Lung (tissue), 12 donors: ENCODE results near the gene JPH2. TPM values are rescaled to one million over a fixed set of nuclear protein-coding genes. Genes with fewer than 3 reads are reported as not detected.

Source experiments
- ATAC-seq: fragments of 200-7000 bp; cut with Tn5 transposase; one replicate; pipeline ENCODE4 v1.9.1; 2020; ENCODE audit warnings: moderate number of reproducible peaks; ENCODE audit not compliant: insufficient read depth, low FRiP score
- DNase-seq, 3 donors: peaks; one replicate each; pipeline ENCODE4 v3.0.0-alpha.2; 2013 to 2017
- H3K27ac ChIP-seq, 2 donors: one replicate each; pipeline ENCODE4 v1.5.1; 2013; ENCODE audit warnings: mild to moderate bottlenecking in 2 of 2, moderate library complexity in 2 of 2, control low read depth in 1 of 2, inconsistent platforms in 1 of 2, low read depth in 1 of 2, low read length in 1 of 2
- H3K27me3 ChIP-seq, 3 donors: one replicate each; pipeline ENCODE4 v1.5.1; 2013; ENCODE audit warnings: low read length in 2 of 3; ENCODE audit not compliant: control insufficient read depth in 3 of 3, insufficient read depth in 3 of 3
- H3K36me3 ChIP-seq, 4 donors: one replicate each; pipeline ENCODE4 v1.5.1; 2013; ENCODE audit warnings: low read length in 4 of 4, mild to moderate bottlenecking in 1 of 4, moderate library complexity in 1 of 4; ENCODE audit not compliant: control insufficient read depth in 4 of 4, insufficient read depth in 4 of 4
- H3K4me1 ChIP-seq, 5 donors: one replicate each; pipeline ENCODE4 v1.5.1; 2013; ENCODE audit warnings: low read length in 5 of 5, mild to moderate bottlenecking in 2 of 5, moderate library complexity in 1 of 5; ENCODE audit not compliant: control insufficient read depth in 5 of 5, insufficient read depth in 5 of 5
- H3K4me3 ChIP-seq: one replicate; pipeline ENCODE4 v1.5.1; 2013; ENCODE audit warnings: mild to moderate bottlenecking, control low read depth, moderate library complexity
- H3K9ac ChIP-seq, 2 donors: one replicate each; pipeline ENCODE4 v1.5.1; 2013; ENCODE audit warnings: low read length in 2 of 2, control low read depth in 1 of 2; ENCODE audit not compliant: insufficient read depth in 1 of 2
- H3K9me3 ChIP-seq, 4 donors: one replicate each; pipeline ENCODE4 v1.5.1; 2013; ENCODE audit warnings: low read length in 3 of 4, mild to moderate bottlenecking in 1 of 4, moderate library complexity in 1 of 4; ENCODE audit not compliant: control insufficient read depth in 4 of 4, insufficient read depth in 3 of 4
- WGBS, 2 donors: extraction: QIAGEN DNeasy Blood & Tissue Kit; methylation state at CpG; one replicate each; pipeline ENCODE4 v1.1.7; 2013; 5-methylcytosine and 5-hydroxymethylcytosine counted together
- polyA plus RNA-seq, 2 donors: library from polyadenylated mRNA; stranded (reverse); fragments of 200-250 nt; gene quantifications; one replicate each; pipeline ENCODE4 v1.2.1, GENCODE V29; 2013
- total RNA-seq, 2 donors: library from RNA; depleted of rRNA in 1 of 2; stranded (reverse); fragments of >200 nt in 1 of 2; gene quantifications; one replicate each; pipeline ENCODE4 v1.2.1, GENCODE V29; 2014 to 2021
- TF ChIP-seq, protein P1 (sequence below): IDR thresholded peaks from 2 replicates; pipeline ENCODE4 v1.5.1; 2012; ENCODE audit warnings: mild to moderate bottlenecking; ENCODE audit errors: control extremely low read depth, extremely low read depth
- donor health status: control.
- donor health status: control.
- donor health status: Bipolar disorder and iron deficiency.
- donor health status: healthy.
- donor health status: DM: yes; HTN: yes; CAD: no.

The JPH2 gene
- total and polyA plus RNA-seq, 4 donors: 2.5 to 9.2 (median 2.7) TPM

DNA sequence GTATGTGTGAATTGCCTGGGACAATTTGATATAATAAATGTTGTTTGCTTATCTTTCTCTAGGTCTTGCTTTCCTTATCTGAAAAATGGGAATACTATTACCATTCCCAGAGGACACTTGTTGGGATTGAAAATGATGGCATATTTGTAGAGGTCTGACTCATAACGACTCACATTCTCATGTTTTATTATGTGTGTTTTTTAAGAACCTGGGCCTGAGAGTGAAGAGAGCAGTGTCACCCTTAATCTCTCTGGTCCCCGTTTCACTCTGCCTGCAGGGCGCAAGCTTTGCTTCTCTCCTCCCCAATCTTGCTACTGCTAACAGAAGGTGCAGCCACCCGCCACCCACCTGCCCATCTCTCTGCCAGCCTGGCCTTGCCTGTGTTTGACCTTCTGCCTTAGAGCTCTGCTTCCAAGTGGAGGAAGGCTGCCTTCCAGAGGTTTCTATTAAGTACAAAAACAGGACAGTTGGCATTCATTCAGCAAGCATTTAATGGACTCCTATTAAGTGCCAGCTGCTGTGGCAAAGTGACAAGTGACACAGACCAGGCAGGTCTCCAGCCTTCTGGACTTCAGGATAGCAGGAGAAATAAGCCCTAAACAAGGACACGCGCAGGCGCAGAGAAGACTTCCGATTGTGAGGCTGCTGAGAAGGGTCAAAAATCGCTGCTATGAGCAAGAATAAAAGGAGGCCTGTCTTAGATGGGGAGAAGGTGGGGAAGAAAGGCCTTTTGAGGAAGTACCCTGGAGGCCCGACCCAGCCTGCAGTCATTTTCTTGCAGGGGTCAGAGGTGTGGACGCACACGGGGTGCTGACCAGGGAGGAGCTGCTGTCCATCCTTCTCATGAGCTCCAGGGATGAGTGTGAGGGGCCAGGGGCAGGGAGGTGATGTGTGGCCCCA, 112.5 kb downstream of the JPH2 start:
- Histone ChIP-seq H3K4me3 (no peak overlapping the region), H3K27me3 (no peaks in the 10 kb centered on the region), H3K4me1 (no peaks in the 10 kb centered on the region), H3K36me3 (no peaks in the 10 kb centered on the region), H3K9ac (no peak overlapping the region), H3K9me3 (peaks cover 0 to 3% (median 0%) of the 10 kb centered on the region in 4 donors), H3K27ac (peak overlapping the region in 1 of 2 donors; percentile 45)
- no peak for ATAC-seq
- WGBS, 2 donors: 73 to 80% methylated on average over 12 of the region's 12 CpGs
- TF ChIP-seq, protein P1, sequence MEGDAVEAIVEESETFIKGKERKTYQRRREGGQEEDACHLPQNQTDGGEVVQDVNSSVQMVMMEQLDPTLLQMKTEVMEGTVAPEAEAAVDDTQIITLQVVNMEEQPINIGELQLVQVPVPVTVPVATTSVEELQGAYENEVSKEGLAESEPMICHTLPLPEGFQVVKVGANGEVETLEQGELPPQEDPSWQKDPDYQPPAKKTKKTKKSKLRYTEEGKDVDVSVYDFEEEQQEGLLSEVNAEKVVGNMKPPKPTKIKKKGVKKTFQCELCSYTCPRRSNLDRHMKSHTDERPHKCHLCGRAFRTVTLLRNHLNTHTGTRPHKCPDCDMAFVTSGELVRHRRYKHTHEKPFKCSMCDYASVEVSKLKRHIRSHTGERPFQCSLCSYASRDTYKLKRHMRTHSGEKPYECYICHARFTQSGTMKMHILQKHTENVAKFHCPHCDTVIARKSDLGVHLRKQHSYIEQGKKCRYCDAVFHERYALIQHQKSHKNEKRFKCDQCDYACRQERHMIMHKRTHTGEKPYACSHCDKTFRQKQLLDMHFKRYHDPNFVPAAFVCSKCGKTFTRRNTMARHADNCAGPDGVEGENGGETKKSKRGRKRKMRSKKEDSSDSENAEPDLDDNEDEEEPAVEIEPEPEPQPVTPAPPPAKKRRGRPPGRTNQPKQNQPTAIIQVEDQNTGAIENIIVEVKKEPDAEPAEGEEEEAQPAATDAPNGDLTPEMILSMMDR: no peak
- peak in 1 of 3 donors; percentile 16 for DNase-seq

DNA sequence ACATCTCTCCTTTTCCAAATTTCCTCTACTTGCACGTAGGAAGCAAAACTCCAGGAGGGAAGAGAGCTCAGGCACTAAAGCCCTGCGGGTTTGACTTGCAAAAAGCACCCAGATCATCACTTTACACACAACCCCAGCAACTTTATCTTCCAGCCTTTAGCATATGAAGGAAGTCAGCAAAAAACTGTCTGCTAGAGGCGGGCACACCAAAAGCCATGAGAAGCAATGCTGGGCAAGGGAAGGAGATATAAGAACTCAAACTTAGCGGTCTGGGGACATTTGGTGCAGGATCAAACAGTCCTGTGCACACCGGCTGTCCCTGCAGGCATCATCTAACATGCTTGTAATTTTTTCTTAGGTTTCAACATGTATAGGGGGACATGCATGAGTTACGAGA, 113.3 kb downstream of the JPH2 start:
- peaks cover 0 to 3% (median 0%) of the 10 kb centered on the region in 4 donors for H3K9me3 ChIP-seq
- WGBS, 2 donors: 77 to 80% methylated on average over 6 of the region's 6 CpGs
- no peak overlapping the region for H3K27ac ChIP-seq
- TF ChIP-seq, protein P1: no peak
- no peak overlapping the region for H3K4me3 ChIP-seq
- no peaks in the 10 kb centered on the region for H3K4me1 ChIP-seq
- ATAC-seq (no peak), DNase-seq (no peak)
- no peaks in the 10 kb centered on the region for H3K27me3 ChIP-seq
- H3K36me3 ChIP-seq: no peaks in the 10 kb centered on the region
- no peak overlapping the region for H3K9ac ChIP-seq

DNA sequence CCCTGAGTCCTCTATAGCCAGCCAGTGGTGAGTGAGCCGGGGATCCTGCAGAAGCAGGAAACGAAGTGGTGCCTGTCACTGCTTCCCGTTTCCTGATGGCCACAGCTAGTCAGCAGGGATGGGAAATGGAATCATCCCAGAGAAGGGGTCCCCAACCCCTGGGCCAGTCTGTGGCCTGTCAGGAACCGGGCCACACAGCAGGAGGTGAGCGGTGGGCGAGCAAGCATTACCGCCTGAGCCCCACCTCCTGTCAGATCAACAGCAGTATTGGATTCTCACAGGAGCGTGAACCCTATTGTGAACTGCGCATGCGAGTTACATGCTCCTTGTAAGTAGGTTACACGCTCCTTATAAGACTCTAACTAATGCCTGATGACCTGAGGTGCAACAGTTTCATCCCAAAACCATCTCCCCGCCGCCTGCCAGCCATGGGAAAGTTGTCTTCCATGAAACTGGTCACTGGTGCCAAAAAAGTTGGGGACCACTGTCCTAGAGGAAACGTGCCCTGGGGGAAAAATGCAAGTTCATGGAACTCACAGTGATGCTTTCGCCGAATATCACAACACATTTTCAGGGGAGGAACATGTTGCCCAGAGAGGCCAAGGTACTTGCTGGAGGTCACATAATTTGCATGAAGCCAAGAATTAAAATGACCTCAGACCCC, 113.8 kb downstream of the JPH2 start:
- no peaks in the 10 kb centered on the region for H3K36me3 ChIP-seq
- ATAC-seq (no peak), DNase-seq (no peak)
- peaks cover 0 to 3% (median 0%) of the 10 kb centered on the region in 4 donors for H3K9me3 ChIP-seq
- 58 to 65% methylated on average over 16 of the region's 16 CpGs for WGBS, 2 donors
- H3K4me3 ChIP-seq: no peak overlapping the region
- H3K9ac ChIP-seq: no peak overlapping the region
- TF ChIP-seq, protein P1: no peak
- no peaks in the 10 kb centered on the region for H3K27me3 ChIP-seq
- no peaks in the 10 kb centered on the region for H3K4me1 ChIP-seq
- H3K27ac ChIP-seq: peak overlapping the region in 1 of 2 donors; percentile 3
